HL-60 (cell line): ENCODE data around the gene SLC2A13.

ENCODE experiments used
- REST ChIP-seq: IDR thresholded peaks from 2 replicates; pipeline ENCODE4 v1.6.1; 2012; ENCODE audit warnings: low read depth; ENCODE audit not compliant: insufficient replicate concordance
- TF ChIP-seq, protein P1 (sequence below): IDR thresholded peaks from one replicate; pipeline ENCODE4 v1.5.1; 2011; ENCODE audit warnings: low read length, control low read depth, inconsistent platforms; ENCODE audit not compliant: insufficient read depth

DNA sequence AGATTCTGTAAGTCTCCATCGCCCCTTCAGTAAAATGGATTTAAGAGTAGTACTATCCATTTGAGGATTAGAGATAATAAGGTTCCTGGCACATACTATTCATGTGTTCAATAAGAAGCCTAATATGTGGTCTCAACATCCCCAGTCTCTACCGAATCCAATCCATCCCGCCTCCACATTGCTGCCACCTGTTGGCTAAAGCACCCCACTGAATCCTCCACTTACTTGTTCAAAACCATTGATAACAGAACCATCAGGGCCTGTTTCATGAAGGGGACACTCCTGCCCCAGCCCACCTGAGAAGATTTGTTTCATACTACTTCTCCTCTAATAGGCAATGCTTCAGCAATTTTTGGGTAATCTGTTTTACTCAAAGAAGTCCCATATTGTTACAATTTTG, 147.5 kb downstream of the SLC2A13 start:
- TF ChIP-seq, protein P1, sequence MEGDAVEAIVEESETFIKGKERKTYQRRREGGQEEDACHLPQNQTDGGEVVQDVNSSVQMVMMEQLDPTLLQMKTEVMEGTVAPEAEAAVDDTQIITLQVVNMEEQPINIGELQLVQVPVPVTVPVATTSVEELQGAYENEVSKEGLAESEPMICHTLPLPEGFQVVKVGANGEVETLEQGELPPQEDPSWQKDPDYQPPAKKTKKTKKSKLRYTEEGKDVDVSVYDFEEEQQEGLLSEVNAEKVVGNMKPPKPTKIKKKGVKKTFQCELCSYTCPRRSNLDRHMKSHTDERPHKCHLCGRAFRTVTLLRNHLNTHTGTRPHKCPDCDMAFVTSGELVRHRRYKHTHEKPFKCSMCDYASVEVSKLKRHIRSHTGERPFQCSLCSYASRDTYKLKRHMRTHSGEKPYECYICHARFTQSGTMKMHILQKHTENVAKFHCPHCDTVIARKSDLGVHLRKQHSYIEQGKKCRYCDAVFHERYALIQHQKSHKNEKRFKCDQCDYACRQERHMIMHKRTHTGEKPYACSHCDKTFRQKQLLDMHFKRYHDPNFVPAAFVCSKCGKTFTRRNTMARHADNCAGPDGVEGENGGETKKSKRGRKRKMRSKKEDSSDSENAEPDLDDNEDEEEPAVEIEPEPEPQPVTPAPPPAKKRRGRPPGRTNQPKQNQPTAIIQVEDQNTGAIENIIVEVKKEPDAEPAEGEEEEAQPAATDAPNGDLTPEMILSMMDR, result no peak
- no peak for TF ChIP-seq REST
